ENCODE results near the gene FADS2. TPM values are rescaled to one million over a fixed set of nuclear protein-coding genes. Genes with fewer than 3 reads are reported as not detected.

Gene FADS2
- polyA plus RNA-seq, 1 donor (not counting 4 experiments of a cell fraction or from before 2014, with no cell fraction given) = 196 TPM

DNA sequence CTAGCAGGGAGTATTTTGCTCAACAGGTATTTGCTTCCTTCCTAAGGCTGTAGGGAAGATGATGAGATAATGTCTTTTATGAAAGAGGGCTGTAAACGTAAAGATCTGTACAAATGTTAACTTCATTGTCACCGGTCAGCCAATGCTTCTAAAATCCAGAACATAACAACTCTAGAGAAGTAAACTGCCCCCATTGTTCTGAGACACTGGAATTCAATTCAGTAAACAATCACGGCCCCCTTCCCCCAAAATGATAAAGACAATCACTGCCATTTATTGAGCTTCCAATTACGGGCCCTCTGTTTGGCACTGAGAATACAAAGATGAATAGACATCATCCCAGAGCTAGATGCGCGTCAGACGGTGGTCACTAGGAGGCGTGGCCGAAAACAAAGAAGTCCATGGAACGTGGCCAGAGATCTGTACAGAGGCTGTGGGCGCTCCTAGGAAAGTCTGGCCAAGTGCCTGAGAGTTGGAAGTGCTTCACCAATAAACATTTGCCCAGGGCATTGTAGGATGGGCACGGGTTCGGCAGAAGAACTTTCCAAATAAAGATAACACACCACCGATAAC lies 36.3 kb upstream of the FADS2 start:
- Histone ChIP-seq H3K9ac (ENCODE audit: control insufficient read depth, extremely low read depth, insufficient read depth, low read length) (peak overlapping the region; percentile 100), H3K4me3 (ENCODE audit: control insufficient read depth in 2 of 3, extremely low read depth in 1 of 3, insufficient read depth in 2 of 3, low read depth in 1 of 3, low read length in 3 of 3) (peak overlapping the region; percentile 83 to 99 (median 95)), H3K79me2 (ENCODE audit: control insufficient read depth, insufficient read depth, low read length) (peaks cover 61% of the 10 kb centered on the region), H3K9me1 (ENCODE audit: control insufficient read depth, extremely low read depth, insufficient read depth, low read length) (no peaks in the 10 kb centered on the region), H2AFZ (ENCODE audit: control insufficient read depth, low read length) (peak overlapping the region; percentile 100), H3K27me3 (ENCODE audit: control insufficient read depth, extremely low read depth, insufficient read depth, low read length) (no peaks in the 10 kb centered on the region), H3K27ac (ENCODE audit: control insufficient read depth, insufficient read depth, low read length) (peak overlapping the region; percentile 100), H3K4me1 (ENCODE audit: control insufficient read depth, extremely low read depth, insufficient read depth, low read length) (peaks cover 11% of the 10 kb centered on the region), H4K20me1 (ENCODE audit: control insufficient read depth, extremely low read depth, insufficient read depth, low read length) (peaks cover 6% of the 10 kb centered on the region), H3K4me2 (ENCODE audit: control insufficient read depth, extremely low read depth, insufficient read depth, low read depth, low read length) (peak overlapping the region; percentile 80), H3K9me3 (ENCODE audit: control insufficient read depth, low read depth, low read length) (no peaks in the 10 kb centered on the region), H3K36me3 (ENCODE audit: control insufficient read depth in 2 of 2, extremely low read depth in 1 of 2, insufficient read depth in 2 of 2, low read length in 2 of 2) (peaks cover 25 to 33% of the 10 kb centered on the region in 2 experiments)
- FAIRE-seq (peak; percentile 41), DNase-seq (ENCODE audit: low read depth, low spot score) (no peak)
- dilution Hi-C loops (cut with MboI; ENCODE audit: extremely low pct_ligation_motif_present, low sequenced_read_pairs) = no loop called here
- no peak for TF ChIP-seq EZH2 (IDR thresholded peaks at IDR 0.05; ENCODE audit: low read length)
- TF ChIP-seq, protein P1, sequence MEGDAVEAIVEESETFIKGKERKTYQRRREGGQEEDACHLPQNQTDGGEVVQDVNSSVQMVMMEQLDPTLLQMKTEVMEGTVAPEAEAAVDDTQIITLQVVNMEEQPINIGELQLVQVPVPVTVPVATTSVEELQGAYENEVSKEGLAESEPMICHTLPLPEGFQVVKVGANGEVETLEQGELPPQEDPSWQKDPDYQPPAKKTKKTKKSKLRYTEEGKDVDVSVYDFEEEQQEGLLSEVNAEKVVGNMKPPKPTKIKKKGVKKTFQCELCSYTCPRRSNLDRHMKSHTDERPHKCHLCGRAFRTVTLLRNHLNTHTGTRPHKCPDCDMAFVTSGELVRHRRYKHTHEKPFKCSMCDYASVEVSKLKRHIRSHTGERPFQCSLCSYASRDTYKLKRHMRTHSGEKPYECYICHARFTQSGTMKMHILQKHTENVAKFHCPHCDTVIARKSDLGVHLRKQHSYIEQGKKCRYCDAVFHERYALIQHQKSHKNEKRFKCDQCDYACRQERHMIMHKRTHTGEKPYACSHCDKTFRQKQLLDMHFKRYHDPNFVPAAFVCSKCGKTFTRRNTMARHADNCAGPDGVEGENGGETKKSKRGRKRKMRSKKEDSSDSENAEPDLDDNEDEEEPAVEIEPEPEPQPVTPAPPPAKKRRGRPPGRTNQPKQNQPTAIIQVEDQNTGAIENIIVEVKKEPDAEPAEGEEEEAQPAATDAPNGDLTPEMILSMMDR (optimal IDR thresholded peaks at IDR 0.05 in 1 of 3, IDR thresholded peaks at IDR 0.05 in 1 of 3, conservative IDR thresholded peaks at IDR 0.05 in 1 of 3; ENCODE audit: extremely low read depth in 1 of 3, insufficient read depth in 2 of 3, low read length in 3 of 3) = no peak

DNA sequence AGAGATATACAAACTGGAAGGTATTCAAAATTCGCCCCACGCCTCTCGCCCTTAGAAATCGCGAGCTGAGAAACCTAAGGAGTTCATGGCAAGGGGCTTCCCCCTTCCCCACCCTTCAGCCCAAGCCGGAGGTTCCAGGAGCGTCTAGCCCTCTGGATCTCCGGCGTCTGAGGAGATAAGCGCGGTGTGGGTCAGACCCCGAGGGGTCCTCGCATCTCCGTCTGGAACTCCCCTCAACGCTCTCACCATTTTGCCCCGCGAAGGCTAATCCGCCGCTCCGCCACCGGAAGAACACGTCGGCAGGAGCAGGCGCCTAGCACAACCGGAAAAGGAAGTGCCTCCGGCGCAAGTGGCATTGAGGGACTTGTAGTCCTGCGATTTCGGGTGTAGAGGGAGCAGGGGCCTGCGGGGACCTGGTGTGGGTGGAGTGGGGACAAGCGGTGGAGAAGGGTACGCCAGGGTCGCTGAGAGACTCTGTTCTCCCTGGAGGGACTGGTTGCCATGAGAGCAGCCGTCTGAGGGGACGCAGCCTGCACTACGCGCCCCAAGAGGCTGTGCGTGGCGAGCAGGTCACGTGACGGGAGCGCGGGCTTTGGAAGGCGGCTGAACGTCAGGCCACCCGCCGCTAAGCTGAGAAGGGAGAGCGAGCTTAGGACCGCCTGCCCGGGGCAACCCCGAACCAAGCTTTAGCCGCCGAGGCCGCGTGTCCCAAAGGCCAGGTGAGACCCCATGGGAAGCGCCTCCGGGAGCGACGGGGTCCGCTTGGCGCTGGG lies 35.6 kb upstream of the FADS2 start, which contains the start of the genes FEN1 and TMEM258:
TSS of gene FEN1 (plus strand) at position 602 of the 773 bp plus-strand sequence. CDS start 2,451 bp downstream, outside the sequence.
TSS of gene TMEM258 (minus strand) at position 290 of the 773 bp plus-strand sequence. CDS start at position 249, 41 bp downstream.
- FAIRE-seq = no peak

More for the DNA sequence above, 35.6 kb upstream of the FADS2 start, which contains the start of the genes FEN1 and TMEM258:
- H3K4me1 ChIP-seq (ENCODE audit: control insufficient read depth, extremely low read depth, insufficient read depth, low read length) = peaks cover 11% of the 10 kb centered on the region
- peaks cover 6% of the 10 kb centered on the region for H4K20me1 ChIP-seq (ENCODE audit: control insufficient read depth, extremely low read depth, insufficient read depth, low read length)
- no peaks in the 10 kb centered on the region for H3K9me3 ChIP-seq (ENCODE audit: control insufficient read depth, low read depth, low read length)
- H3K4me3 ChIP-seq (ENCODE audit: control insufficient read depth in 2 of 3, extremely low read depth in 1 of 3, insufficient read depth in 2 of 3, low read depth in 1 of 3, low read length in 3 of 3) = peak within 1 kb of the TSS; percentile 83 to 99 (median 95)
- dilution Hi-C loops (cut with MboI; ENCODE audit: extremely low pct_ligation_motif_present, low sequenced_read_pairs) = no loop called here
- TF ChIP-seq, protein P1 (optimal IDR thresholded peaks at IDR 0.05 in 1 of 3, IDR thresholded peaks at IDR 0.05 in 1 of 3, conservative IDR thresholded peaks at IDR 0.05 in 1 of 3; ENCODE audit: extremely low read depth in 1 of 3, insufficient read depth in 2 of 3, low read length in 3 of 3) = peak in 1 of 3 experiments; percentile 19
- TF ChIP-seq EZH2 (IDR thresholded peaks at IDR 0.05; ENCODE audit: low read length) = no peak
- H3K9me1 ChIP-seq (ENCODE audit: control insufficient read depth, extremely low read depth, insufficient read depth, low read length) = no peaks in the 10 kb centered on the region
- peaks cover 64% of the 10 kb centered on the region for H3K79me2 ChIP-seq (ENCODE audit: control insufficient read depth, insufficient read depth, low read length)
- H2AFZ ChIP-seq (ENCODE audit: control insufficient read depth, low read length) = peak within 1 kb of the TSS; percentile 100
- H3K9ac ChIP-seq (ENCODE audit: control insufficient read depth, extremely low read depth, insufficient read depth, low read length) = peak within 1 kb of the TSS; percentile 100
- DNase-seq (ENCODE audit: low read depth, low spot score) = no peak
- no peaks in the 10 kb centered on the region for H3K27me3 ChIP-seq (ENCODE audit: control insufficient read depth, extremely low read depth, insufficient read depth, low read length)
- peak within 1 kb of the TSS; percentile 80 for H3K4me2 ChIP-seq (ENCODE audit: control insufficient read depth, extremely low read depth, insufficient read depth, low read depth, low read length)
- peak within 1 kb of the TSS; percentile 100 for H3K27ac ChIP-seq (ENCODE audit: control insufficient read depth, insufficient read depth, low read length)
- peaks cover 22 to 32% of the 10 kb centered on the region in 2 experiments for H3K36me3 ChIP-seq (ENCODE audit: control insufficient read depth in 2 of 2, extremely low read depth in 1 of 2, insufficient read depth in 2 of 2, low read length in 2 of 2)
